BJ (cell line): ENCODE measurements around the gene EPHA3. TPM values are rescaled to one million over a fixed set of nuclear protein-coding genes. Genes with fewer than 3 reads are reported as not detected.

Source experiments
- CTCF ChIA-PET: fragments of 350-600 bp; formaldehyde crosslinking; extraction: SDS; loops from one replicate; lab custom pipeline; 2021; ENCODE audit warnings: antibody characterized with exemption, inconsistent platforms; lab: Yijun Ruan, JAX
- POLR2A ChIA-PET: fragments of 300-600 bp; sonication (Branson Sonifier 250); formaldehyde crosslinking; extraction: SDS; loops from one replicate; lab custom pipeline; 2021; ENCODE audit warnings: antibody characterized with exemption; lab: Charles Lee
- DNase-seq: peaks from one replicate; pipeline ENCODE4 v3.0.0-alpha.2; 2011; ENCODE audit warnings: low read depth
- H3K27me3 ChIP-seq: 2 replicates; pipeline ENCODE4 v1.6.0; 2011; ENCODE audit warnings: low read length; ENCODE audit not compliant: control insufficient read depth, insufficient read depth
- H3K36me3 ChIP-seq: 2 replicates; pipeline ENCODE4 v1.5.1; 2011; ENCODE audit warnings: low read length; ENCODE audit not compliant: control insufficient read depth, insufficient read depth
- H3K4me3 ChIP-seq: 2 replicates; pipeline ENCODE4 v1.5.1; 2011; ENCODE audit warnings: low read depth, mild to moderate bottlenecking, control low read depth, low read length
- polyA plus RNA-seq: library from polyadenylated mRNA; depleted of rRNA; stranded (reverse); fragments of >200 nt; gene quantifications from 2 replicates; pipeline ENCODE4 v1.2.3, GENCODE V29; 2011
- TF ChIP-seq, protein P1 (sequence below): IDR thresholded peaks from 2 replicates; pipeline ENCODE4 v1.5.1; 2011; ENCODE audit warnings: low read depth, mild to moderate bottlenecking, control low read depth, inconsistent platforms, low read length, moderate library complexity; ENCODE audit not compliant: insufficient read depth

EPHA3 gene
- polyA plus RNA-seq, 1 experiment, result 0.12 TPM

- TF ChIP-seq, protein P1, sequence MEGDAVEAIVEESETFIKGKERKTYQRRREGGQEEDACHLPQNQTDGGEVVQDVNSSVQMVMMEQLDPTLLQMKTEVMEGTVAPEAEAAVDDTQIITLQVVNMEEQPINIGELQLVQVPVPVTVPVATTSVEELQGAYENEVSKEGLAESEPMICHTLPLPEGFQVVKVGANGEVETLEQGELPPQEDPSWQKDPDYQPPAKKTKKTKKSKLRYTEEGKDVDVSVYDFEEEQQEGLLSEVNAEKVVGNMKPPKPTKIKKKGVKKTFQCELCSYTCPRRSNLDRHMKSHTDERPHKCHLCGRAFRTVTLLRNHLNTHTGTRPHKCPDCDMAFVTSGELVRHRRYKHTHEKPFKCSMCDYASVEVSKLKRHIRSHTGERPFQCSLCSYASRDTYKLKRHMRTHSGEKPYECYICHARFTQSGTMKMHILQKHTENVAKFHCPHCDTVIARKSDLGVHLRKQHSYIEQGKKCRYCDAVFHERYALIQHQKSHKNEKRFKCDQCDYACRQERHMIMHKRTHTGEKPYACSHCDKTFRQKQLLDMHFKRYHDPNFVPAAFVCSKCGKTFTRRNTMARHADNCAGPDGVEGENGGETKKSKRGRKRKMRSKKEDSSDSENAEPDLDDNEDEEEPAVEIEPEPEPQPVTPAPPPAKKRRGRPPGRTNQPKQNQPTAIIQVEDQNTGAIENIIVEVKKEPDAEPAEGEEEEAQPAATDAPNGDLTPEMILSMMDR, result no peak
- H3K4me3 ChIP-seq, result no peak overlapping the region
- DNase-seq, result no peak
- no peaks in the 10 kb centered on the region for H3K36me3 ChIP-seq
- no peaks in the 10 kb centered on the region for H3K27me3 ChIP-seq
- POLR2A ChIA-PET, result no interaction called here
- CTCF ChIA-PET, result no interaction called here
Observed at GRCh38 chr3:89353465-89353864, 246.0 kb downstream of the EPHA3 start.

- Histone ChIP-seq H3K4me3 (no peak overlapping the region), H3K27me3 (no peaks in the 10 kb centered on the region), H3K36me3 (no peaks in the 10 kb centered on the region)
- no peak for DNase-seq
- ChIA-PET CTCF (no interaction called here), POLR2A (no interaction called here)
- TF ChIP-seq, protein P1, result no peak
Observed at GRCh38 chr3:89358281-89358680, 250.9 kb downstream of the EPHA3 start.

- Histone ChIP-seq H3K27me3 (no peaks in the 10 kb centered on the region), H3K36me3 (no peaks in the 10 kb centered on the region), H3K4me3 (no peak overlapping the region)
- CTCF ChIA-PET, result no interaction called here
- TF ChIP-seq, protein P1, result no peak
- POLR2A ChIA-PET, result no interaction called here
- no peak for DNase-seq
Observed at GRCh38 chr3:89360156-89360555, 252.7 kb downstream of the EPHA3 start.

DNA sequence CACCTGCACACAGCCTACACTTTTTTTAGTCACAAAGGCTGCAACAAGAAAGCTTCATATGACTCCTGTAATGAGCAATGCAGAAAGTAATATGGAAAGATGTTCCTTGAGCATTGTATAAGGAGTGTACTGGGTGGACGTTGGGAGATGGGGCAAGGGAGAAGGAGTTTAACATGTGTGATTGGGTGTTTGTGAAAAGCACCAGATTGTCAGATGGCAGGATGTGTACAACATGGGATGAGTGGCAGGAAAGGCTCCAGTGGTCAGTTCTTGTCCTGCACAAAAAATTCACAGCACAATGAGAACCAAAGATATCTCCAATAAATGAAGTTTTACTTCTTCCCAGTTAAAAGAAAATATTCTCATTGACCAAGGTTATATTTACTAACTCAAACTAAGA, 255.1 kb downstream of the EPHA3 start:
- ChIA-PET CTCF (interaction anchor here (0.6 to 1.4 kb wide), 2 partner anchors 10 to 30 kb away, joined by 3 read pairs; no protein-coding TSS in a partner anchor), POLR2A (no interaction called here)
- no peak overlapping the region for H3K4me3 ChIP-seq
- H3K27me3 ChIP-seq, result no peaks in the 10 kb centered on the region
- H3K36me3 ChIP-seq, result no peaks in the 10 kb centered on the region
- no peak for DNase-seq
- TF ChIP-seq, protein P1, result no peak

DNA sequence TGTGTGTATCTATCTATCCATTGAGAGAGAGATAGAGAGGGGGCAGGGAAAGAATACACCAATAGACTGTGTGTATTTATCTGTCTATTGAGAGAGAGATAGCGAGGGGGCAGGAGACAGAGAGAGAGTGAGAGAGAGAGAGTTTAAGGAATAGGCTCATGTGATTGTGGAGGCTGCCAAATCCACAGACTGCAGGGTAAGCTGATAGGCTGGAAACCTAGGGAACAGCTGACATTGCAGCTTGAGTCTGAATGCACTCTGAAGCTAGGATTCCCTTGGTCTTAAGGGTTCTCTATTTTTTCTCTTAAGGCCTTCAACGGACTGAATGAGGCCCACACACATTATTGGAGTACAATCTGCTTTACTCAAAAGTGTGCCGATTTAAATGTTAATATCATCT, 255.8 kb downstream of the EPHA3 start:
- no peaks in the 10 kb centered on the region for H3K36me3 ChIP-seq
- TF ChIP-seq, protein P1, result no peak
- CTCF ChIA-PET, result interaction anchor here (1.4 kb wide), 1 partner anchor 31 kb away, joined by 3 read pairs; no protein-coding TSS in a partner anchor
- no peak overlapping the region for H3K4me3 ChIP-seq
- no peaks in the 10 kb centered on the region for H3K27me3 ChIP-seq
- DNase-seq, result no peak
- POLR2A ChIA-PET, result no interaction called here
